ENCODE measurements around the gene TPPP2.

- TF ChIP-seq CTCF (conservative IDR thresholded peaks at IDR 0.05; ENCODE audit: low read depth in 2 of 2) (no peak), EZH2phosphoT487 (IDR thresholded peaks at IDR 0.05; ENCODE audit: unreplicated experiment) (no peak), EZH2 (IDR thresholded peaks at IDR 0.05; ENCODE audit: low read depth, unreplicated experiment) (no peak), POLR2AphosphoS5 (IDR thresholded peaks at IDR 0.05; ENCODE audit: low read depth) (no peak), STAT1 (IDR thresholded peaks at IDR 0.05; ENCODE audit: unreplicated experiment) (no peak), NANOG (IDR thresholded peaks at IDR 0.05; ENCODE audit: borderline replicate concordance) (no peak), CREB1 (CRISPR knock-in tag; IDR thresholded peaks at IDR 0.05; ENCODE audit: low read depth) (no peak), ZNF114 (CRISPR knock-in tag; IDR thresholded peaks at IDR 0.05) (no peak), JUNB (IDR thresholded peaks at IDR 0.05; ENCODE audit: unreplicated experiment) (no peak)
- TF ChIP-seq, protein P1, sequence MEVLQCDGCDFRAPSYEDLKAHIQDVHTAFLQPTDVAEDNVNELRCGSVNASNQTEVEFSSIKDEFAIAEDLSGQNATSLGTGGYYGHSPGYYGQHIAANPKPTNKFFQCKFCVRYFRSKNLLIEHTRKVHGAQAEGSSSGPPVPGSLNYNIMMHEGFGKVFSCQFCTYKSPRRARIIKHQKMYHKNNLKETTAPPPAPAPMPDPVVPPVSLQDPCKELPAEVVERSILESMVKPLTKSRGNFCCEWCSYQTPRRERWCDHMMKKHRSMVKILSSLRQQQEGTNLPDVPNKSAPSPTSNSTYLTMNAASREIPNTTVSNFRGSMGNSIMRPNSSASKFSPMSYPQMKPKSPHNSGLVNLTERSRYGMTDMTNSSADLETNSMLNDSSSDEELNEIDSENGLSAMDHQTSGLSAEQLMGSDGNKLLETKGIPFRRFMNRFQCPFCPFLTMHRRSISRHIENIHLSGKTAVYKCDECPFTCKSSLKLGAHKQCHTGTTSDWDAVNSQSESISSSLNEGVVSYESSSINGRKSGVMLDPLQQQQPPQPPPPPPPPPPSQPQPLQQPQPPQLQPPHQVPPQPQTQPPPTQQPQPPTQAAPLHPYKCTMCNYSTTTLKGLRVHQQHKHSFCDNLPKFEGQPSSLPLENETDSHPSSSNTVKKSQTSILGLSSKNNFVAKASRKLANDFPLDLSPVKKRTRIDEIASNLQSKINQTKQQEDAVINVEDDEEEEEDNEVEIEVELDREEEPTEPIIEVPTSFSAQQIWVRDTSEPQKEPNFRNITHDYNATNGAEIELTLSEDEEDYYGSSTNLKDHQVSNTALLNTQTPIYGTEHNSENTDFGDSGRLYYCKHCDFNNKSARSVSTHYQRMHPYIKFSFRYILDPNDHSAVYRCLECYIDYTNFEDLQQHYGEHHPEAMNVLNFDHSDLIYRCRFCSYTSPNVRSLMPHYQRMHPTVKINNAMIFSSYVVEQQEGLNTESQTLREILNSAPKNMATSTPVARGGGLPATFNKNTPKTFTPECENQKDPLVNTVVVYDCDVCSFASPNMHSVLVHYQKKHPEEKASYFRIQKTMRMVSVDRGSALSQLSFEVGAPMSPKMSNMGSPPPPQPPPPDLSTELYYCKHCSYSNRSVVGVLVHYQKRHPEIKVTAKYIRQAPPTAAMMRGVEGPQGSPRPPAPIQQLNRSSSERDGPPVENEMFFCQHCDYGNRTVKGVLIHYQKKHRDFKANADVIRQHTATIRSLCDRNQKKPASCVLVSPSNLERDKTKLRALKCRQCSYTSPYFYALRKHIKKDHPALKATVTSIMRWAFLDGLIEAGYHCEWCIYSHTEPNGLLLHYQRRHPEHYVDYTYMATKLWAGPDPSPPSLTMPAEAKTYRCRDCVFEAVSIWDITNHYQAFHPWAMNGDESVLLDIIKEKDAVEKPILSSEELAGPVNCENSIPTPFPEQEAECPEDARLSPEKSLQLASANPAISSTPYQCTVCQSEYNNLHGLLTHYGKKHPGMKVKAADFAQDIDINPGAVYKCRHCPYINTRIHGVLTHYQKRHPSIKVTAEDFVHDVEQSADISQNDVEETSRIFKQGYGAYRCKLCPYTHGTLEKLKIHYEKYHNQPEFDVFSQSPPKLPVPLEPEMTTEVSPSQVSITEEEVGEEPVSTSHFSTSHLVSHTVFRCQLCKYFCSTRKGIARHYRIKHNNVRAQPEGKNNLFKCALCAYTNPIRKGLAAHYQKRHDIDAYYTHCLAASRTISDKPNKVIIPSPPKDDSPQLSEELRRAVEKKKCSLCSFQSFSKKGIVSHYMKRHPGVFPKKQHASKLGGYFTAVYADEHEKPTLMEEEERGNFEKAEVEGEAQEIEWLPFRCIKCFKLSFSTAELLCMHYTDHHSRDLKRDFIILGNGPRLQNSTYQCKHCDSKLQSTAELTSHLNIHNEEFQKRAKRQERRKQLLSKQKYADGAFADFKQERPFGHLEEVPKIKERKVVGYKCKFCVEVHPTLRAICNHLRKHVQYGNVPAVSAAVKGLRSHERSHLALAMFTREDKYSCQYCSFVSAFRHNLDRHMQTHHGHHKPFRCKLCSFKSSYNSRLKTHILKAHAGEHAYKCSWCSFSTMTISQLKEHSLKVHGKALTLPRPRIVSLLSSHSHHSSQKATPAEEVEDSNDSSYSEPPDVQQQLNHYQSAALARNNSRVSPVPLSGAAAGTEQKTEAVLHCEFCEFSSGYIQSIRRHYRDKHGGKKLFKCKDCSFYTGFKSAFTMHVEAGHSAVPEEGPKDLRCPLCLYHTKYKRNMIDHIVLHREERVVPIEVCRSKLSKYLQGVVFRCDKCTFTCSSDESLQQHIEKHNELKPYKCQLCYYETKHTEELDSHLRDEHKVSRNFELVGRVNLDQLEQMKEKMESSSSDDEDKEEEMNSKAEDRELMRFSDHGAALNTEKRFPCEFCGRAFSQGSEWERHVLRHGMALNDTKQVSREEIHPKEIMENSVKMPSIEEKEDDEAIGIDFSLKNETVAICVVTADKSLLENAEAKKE (CRISPR knock-in tag; IDR thresholded peaks at IDR 0.05) = no peak
- TF ChIP-seq, protein P2, sequence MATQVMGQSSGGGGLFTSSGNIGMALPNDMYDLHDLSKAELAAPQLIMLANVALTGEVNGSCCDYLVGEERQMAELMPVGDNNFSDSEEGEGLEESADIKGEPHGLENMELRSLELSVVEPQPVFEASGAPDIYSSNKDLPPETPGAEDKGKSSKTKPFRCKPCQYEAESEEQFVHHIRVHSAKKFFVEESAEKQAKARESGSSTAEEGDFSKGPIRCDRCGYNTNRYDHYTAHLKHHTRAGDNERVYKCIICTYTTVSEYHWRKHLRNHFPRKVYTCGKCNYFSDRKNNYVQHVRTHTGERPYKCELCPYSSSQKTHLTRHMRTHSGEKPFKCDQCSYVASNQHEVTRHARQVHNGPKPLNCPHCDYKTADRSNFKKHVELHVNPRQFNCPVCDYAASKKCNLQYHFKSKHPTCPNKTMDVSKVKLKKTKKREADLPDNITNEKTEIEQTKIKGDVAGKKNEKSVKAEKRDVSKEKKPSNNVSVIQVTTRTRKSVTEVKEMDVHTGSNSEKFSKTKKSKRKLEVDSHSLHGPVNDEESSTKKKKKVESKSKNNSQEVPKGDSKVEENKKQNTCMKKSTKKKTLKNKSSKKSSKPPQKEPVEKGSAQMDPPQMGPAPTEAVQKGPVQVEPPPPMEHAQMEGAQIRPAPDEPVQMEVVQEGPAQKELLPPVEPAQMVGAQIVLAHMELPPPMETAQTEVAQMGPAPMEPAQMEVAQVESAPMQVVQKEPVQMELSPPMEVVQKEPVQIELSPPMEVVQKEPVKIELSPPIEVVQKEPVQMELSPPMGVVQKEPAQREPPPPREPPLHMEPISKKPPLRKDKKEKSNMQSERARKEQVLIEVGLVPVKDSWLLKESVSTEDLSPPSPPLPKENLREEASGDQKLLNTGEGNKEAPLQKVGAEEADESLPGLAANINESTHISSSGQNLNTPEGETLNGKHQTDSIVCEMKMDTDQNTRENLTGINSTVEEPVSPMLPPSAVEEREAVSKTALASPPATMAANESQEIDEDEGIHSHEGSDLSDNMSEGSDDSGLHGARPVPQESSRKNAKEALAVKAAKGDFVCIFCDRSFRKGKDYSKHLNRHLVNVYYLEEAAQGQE (IDR thresholded peaks at IDR 0.05; ENCODE audit: unreplicated experiment) = no peak
- TF ChIP-seq, protein P3, sequence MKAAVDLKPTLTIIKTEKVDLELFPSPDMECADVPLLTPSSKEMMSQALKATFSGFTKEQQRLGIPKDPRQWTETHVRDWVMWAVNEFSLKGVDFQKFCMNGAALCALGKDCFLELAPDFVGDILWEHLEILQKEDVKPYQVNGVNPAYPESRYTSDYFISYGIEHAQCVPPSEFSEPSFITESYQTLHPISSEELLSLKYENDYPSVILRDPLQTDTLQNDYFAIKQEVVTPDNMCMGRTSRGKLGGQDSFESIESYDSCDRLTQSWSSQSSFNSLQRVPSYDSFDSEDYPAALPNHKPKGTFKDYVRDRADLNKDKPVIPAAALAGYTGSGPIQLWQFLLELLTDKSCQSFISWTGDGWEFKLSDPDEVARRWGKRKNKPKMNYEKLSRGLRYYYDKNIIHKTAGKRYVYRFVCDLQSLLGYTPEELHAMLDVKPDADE (IDR thresholded peaks at IDR 0.05) = no peak
Observed at GRCh38 chr14:20998139-20998538, 31.9 kb upstream of the TPPP2 start.
